Esophagus (tissue), 2 donors: ENCODE data around the gene MXI1. TPM values are rescaled to one million over a fixed set of nuclear protein-coding genes. Genes with fewer than 3 reads are reported as not detected.
A peak's percentile ranks its signal among the peaks of the same experiment; 100 is the strongest.

ENCODE experiments used
- H3K27ac ChIP-seq, 2 donors: one replicate each; pipeline ENCODE4 v1.5.1; 2013; ENCODE audit warnings: low read depth in 2 of 2, mild to moderate bottlenecking in 2 of 2, inconsistent platforms in 1 of 2, low read length in 1 of 2, moderate library complexity in 1 of 2
- H3K27me3 ChIP-seq, 2 donors: one replicate each; pipeline ENCODE4 v1.6.1; 2013; ENCODE audit warnings: low read length in 2 of 2, control low read depth in 1 of 2, mild to moderate bottlenecking in 1 of 2; ENCODE audit not compliant: insufficient read depth in 2 of 2, control insufficient read depth in 1 of 2
- H3K36me3 ChIP-seq, 2 donors: one replicate each; pipeline ENCODE4 v1.6.1; 2013; ENCODE audit warnings: low read length in 1 of 2; ENCODE audit not compliant: control insufficient read depth in 2 of 2, insufficient read depth in 2 of 2
- H3K4me1 ChIP-seq, 2 donors: one replicate each; pipeline ENCODE4 v1.6.1; 2013; ENCODE audit warnings: low read length in 1 of 2; ENCODE audit not compliant: control insufficient read depth in 2 of 2, insufficient read depth in 2 of 2
- H3K4me3 ChIP-seq, 2 donors: one replicate each; pipeline ENCODE4 v1.5.1; 2013; ENCODE audit warnings: low read length in 2 of 2, mild to moderate bottlenecking in 2 of 2, low read depth in 1 of 2, moderate library complexity in 1 of 2
- H3K9me3 ChIP-seq, 2 donors: one replicate each; pipeline ENCODE4 v1.6.1; 2013; ENCODE audit warnings: mild to moderate bottlenecking in 2 of 2, low read depth in 1 of 2, low read length in 1 of 2, moderate library complexity in 1 of 2; ENCODE audit not compliant: control insufficient read depth in 2 of 2, insufficient read depth in 1 of 2
- WGBS, 2 donors: extraction: QIAGEN DNeasy Blood & Tissue Kit; methylation state at CpG; one replicate each; pipeline ENCODE4 v1.1.7; 2013; 5-methylcytosine and 5-hydroxymethylcytosine counted together
- polyA plus RNA-seq, 2 donors: library from polyadenylated mRNA; stranded (reverse); fragments of 200-250 nt; gene quantifications; one replicate each; pipeline ENCODE4 v1.2.3, GENCODE V29; 2013
- donor health status: healthy with polysubstance abuse.
- donor health status: Bipolar disorder and iron deficiency.

MXI1 gene
- polyA plus RNA-seq, 2 donors = 18.4 to 25.9 TPM

DNA sequence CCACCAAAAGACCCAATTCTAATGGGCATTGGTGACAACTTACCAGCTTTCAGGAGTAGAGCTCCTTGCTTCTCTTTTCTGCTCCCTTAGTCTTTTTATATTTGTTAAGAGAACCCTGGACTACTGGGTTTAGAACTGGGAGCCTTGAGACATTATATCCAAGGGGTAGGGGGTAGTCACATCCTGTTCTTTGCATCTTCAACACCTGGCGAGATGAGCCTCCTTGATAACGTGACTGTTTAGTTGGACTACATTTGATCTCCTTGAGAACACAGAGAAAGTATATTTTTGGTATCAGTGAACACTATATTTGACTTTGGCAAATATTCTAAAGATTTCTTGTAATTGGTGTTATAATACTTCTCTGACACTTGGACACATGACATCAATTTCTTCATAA lies 106.3 kb downstream of the MXI1 start:
- H3K27me3 ChIP-seq = no peaks in the 10 kb centered on the region
- 66 to 73% methylated on average over 2 of the region's 2 CpGs for WGBS, 2 donors
- H3K9me3 ChIP-seq = no peaks in the 10 kb centered on the region
- H3K4me3 ChIP-seq = no peak overlapping the region
- H3K36me3 ChIP-seq = no peaks in the 10 kb centered on the region
- no peak overlapping the region for H3K27ac ChIP-seq
- no peaks in the 10 kb centered on the region for H3K4me1 ChIP-seq

GRCh38 chr10:110317866-110318850 lies 110.8 kb downstream of the MXI1 start:
- H3K9me3 ChIP-seq = no peaks in the 10 kb centered on the region
- no peaks in the 10 kb centered on the region for H3K27me3 ChIP-seq
- H3K36me3 ChIP-seq = no peaks in the 10 kb centered on the region
- H3K4me1 ChIP-seq = no peaks in the 10 kb centered on the region
- 88 to 89% methylated on average over 15 of the region's 15 CpGs for WGBS, 2 donors
- H3K4me3 ChIP-seq = no peak overlapping the region
- H3K27ac ChIP-seq = no peak overlapping the region

GRCh38 chr10:110321869-110322620 lies 114.6 kb downstream of the MXI1 start:
- Histone ChIP-seq H3K27me3 (no peaks in the 10 kb centered on the region), H3K36me3 (no peaks in the 10 kb centered on the region), H3K4me3 (no peak overlapping the region), H3K4me1 (no peaks in the 10 kb centered on the region), H3K9me3 (no peaks in the 10 kb centered on the region), H3K27ac (no peak overlapping the region)
- 85 to 87% methylated on average over 6 of the region's 6 CpGs for WGBS, 2 donors

GRCh38 chr10:110323503-110323902 lies 116.1 kb downstream of the MXI1 start:
- no peaks in the 10 kb centered on the region for H3K27me3 ChIP-seq
- H3K9me3 ChIP-seq = no peaks in the 10 kb centered on the region
- H3K4me3 ChIP-seq = no peak overlapping the region
- WGBS, 2 donors = 71 to 77% methylated on average over 2 of the region's 2 CpGs
- no peaks in the 10 kb centered on the region for H3K4me1 ChIP-seq
- H3K36me3 ChIP-seq = no peaks in the 10 kb centered on the region
- H3K27ac ChIP-seq = no peak overlapping the region

GRCh38 chr10:110324201-110324804 lies 116.9 kb downstream of the MXI1 start:
- Histone ChIP-seq H3K9me3 (no peaks in the 10 kb centered on the region), H3K27ac (no peak overlapping the region), H3K27me3 (no peaks in the 10 kb centered on the region), H3K4me1 (no peaks in the 10 kb centered on the region), H3K36me3 (no peaks in the 10 kb centered on the region), H3K4me3 (no peak overlapping the region)
- 59 to 64% methylated on average over 5 of the region's 5 CpGs for WGBS, 2 donors

GRCh38 chr10:110324805-110325280 lies 117.4 kb downstream of the MXI1 start:
- WGBS, 2 donors = 30 to 39% methylated on average over 3 of the region's 3 CpGs

DNA sequence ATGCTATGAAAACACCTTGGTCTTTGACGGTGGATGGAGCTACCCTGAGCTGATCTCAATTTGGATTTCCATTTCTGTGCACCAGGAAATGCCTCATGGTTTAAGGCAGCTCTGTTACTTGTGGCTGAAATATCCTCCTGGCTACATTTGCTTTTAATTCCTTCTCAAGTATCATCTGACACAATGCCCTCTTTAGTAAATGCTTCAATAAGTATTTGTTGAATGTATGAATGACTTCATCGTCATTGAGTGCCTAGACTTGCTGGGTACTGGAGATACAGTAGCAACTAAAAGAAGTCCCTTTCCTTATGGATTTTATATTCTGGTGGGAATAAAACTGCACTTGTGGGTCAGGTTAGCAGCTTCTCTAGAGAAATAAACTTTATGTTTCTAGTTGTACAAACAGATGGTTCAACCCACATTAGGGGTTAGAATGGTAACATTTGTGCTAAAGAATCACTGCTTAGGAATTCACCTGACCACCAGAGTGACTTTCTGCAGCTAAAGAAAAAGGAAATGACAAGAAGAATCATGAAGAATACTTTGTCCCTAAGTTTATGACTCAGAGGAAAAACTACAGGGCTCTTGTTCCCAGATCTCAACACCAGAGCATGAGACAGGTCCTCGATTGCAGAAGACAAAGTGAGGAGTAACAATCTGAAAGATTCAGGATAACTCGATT lies 119.1 kb downstream of the MXI1 start:
- no peaks in the 10 kb centered on the region for H3K4me1 ChIP-seq
- H3K36me3 ChIP-seq = no peaks in the 10 kb centered on the region
- H3K9me3 ChIP-seq = peaks cover 0 to 9% of the 10 kb centered on the region in 2 donors
- H3K4me3 ChIP-seq = no peak overlapping the region
- 77 to 82% methylated on average over 4 of the region's 4 CpGs for WGBS, 2 donors
- H3K27me3 ChIP-seq = no peaks in the 10 kb centered on the region
- H3K27ac ChIP-seq = no peak overlapping the region

More at GRCh38 chr10:110324805-110325280, 117.4 kb downstream of the MXI1 start:
- no peaks in the 10 kb centered on the region for H3K9me3 ChIP-seq
- H3K27me3 ChIP-seq = no peaks in the 10 kb centered on the region
- no peak overlapping the region for H3K27ac ChIP-seq
- no peaks in the 10 kb centered on the region for H3K4me1 ChIP-seq
- no peak overlapping the region for H3K4me3 ChIP-seq
- no peaks in the 10 kb centered on the region for H3K36me3 ChIP-seq

- Histone ChIP-seq H3K27me3 (no peaks in the 10 kb centered on the region), H3K9me3 (peaks cover 0 to 10% of the 10 kb centered on the region in 2 donors), H3K4me1 (no peaks in the 10 kb centered on the region), H3K36me3 (no peaks in the 10 kb centered on the region), H3K4me3 (no peak overlapping the region), H3K27ac (peak overlapping the region in 1 of 2 donors; percentile 28)
- 75 to 88% methylated on average over 5 of the region's 5 CpGs for WGBS, 2 donors
Observed at GRCh38 chr10:110327262-110327914, 120.0 kb downstream of the MXI1 start.
